Panc1 (cell line): ENCODE data around the gene KCNAB2. TPM values are rescaled to one million over a fixed set of nuclear protein-coding genes. Genes with fewer than 3 reads are reported as not detected.

Experiments used
- ATAC-seq: fragments of 200-7000 bp; cut with Tn5 transposase; 2 replicates; pipeline ENCODE4 v1.9.1; 2020; ENCODE audit warnings: mild to moderate bottlenecking, moderate library complexity
- BruUV-seq: library from RNA; stranded (reverse); fragments of 400-500 nt; replicated peaks from 2 replicates; lab custom pipeline; 2021; lab: Mats Ljungman, UMichigan
- CTCF ChIA-PET: fragments of 300-600 bp; sonication (Branson Sonifier 250); formaldehyde crosslinking; loops from one replicate; lab custom pipeline; 2022; ENCODE audit warnings: antibody characterized with exemption; lab: Charles Lee
- POLR2A ChIA-PET: fragments of 300-600 bp; sonication (Branson Sonifier 250); formaldehyde crosslinking; loops from one replicate; lab custom pipeline; 2022; ENCODE audit warnings: antibody characterized with exemption; lab: Charles Lee
- DNase-seq: peaks from one replicate; pipeline ENCODE4 v3.0.0-alpha.2; 2010; ENCODE audit warnings: low read depth, low spot score
- H3K27ac ChIP-seq: 2 replicates; pipeline ENCODE4 v1.5.1; 2011; ENCODE audit warnings: mild to moderate bottlenecking, low read length, inconsistent platforms
- H3K27me3 ChIP-seq: fragments of 200-500 bp; sonication (Bioruptor generic); 2 replicates; pipeline ENCODE4 v1.6.0; 2014; ENCODE audit warnings: low read length, inconsistent platforms; ENCODE audit not compliant: control insufficient read depth, insufficient read depth
- H3K36me3 ChIP-seq: fragments of 200-500 bp; sonication (Bioruptor generic); 2 replicates; pipeline ENCODE4 v1.5.1; 2014; ENCODE audit warnings: inconsistent platforms, mild to moderate bottlenecking, low read length, moderate library complexity; ENCODE audit not compliant: control insufficient read depth, insufficient read depth
- H3K4me1 ChIP-seq: 2 replicates; pipeline ENCODE4 v1.5.1; 2011; ENCODE audit warnings: inconsistent platforms, mild to moderate bottlenecking, low read length, moderate library complexity; ENCODE audit not compliant: control insufficient read depth, insufficient read depth
- H3K4me3 ChIP-seq, 2 experiments: 2 replicates each; pipeline ENCODE4 v1.5.1; 2011 to 2012; ENCODE audit warnings: low read depth in 2 of 2, low read length in 2 of 2, mild to moderate bottlenecking in 2 of 2, inconsistent platforms in 1 of 2, moderate library complexity in 1 of 2
- H3K9me3 ChIP-seq: fragments of 200-500 bp; sonication (Bioruptor generic); 2 replicates; pipeline ENCODE4 v1.5.1; 2014; ENCODE audit warnings: low read depth, mild to moderate bottlenecking, inconsistent platforms, low read length, moderate library complexity; ENCODE audit not compliant: control insufficient read depth, insufficient read depth
- CTCF ChIP-seq: fragments of 450-650 bp; IDR thresholded peaks from 2 replicates; pipeline ENCODE4 v1.5.1; 2017; ENCODE audit warnings: mild to moderate bottlenecking
- POLR2AphosphoS5 ChIP-seq: IDR thresholded peaks from 2 replicates; pipeline ENCODE4 v1.6.1; 2012; ENCODE audit warnings: mild to moderate bottlenecking, low read depth, low read length, moderate library complexity
- REST ChIP-seq, 2 experiments: IDR thresholded peaks; 2 replicates each; pipeline ENCODE4 v1.6.1; 2011 to 2012; ENCODE audit warnings: low read depth in 2 of 2, control low read depth in 1 of 2, low read length in 1 of 2, mild to moderate bottlenecking in 1 of 2, moderate library complexity in 1 of 2; ENCODE audit not compliant: insufficient read depth in 1 of 2
- SIN3A ChIP-seq: IDR thresholded peaks from 2 replicates; pipeline ENCODE4 v1.6.1; 2012; ENCODE audit warnings: low read depth, mild to moderate bottlenecking, low read length, moderate library complexity, borderline replicate concordance; ENCODE audit not compliant: insufficient read depth
- TCF7L2 ChIP-seq: IDR thresholded peaks from 2 replicates; pipeline ENCODE4 v1.6.1; 2011; ENCODE audit warnings: mild to moderate bottlenecking, low read depth, low read length, inconsistent platforms
- in situ Hi-C: cut with HindIII; loops from 2 replicates; pipeline ENCODE4 v1.10.0; 2016; ENCODE audit warnings: low sequenced_read_pairs, low pct_unique_long_range_greater_than_20kb
- intact Hi-C: fragments of 100-400 bp; cut with micrococcal nuclease; formaldehyde crosslinking; loops from one replicate; pipeline ENCODE4 v1.10.0; 2022; ENCODE audit not compliant: unreplicated experiment
- total RNA-seq: library from RNA; stranded (reverse); gene quantifications from one replicate; pipeline ENCODE4 v1.2.1, GENCODE V29; 2021; ENCODE audit not compliant: unreplicated experiment

KCNAB2 gene
- total RNA-seq, 1 experiment from 2014 or later, result 27.6 TPM

DNA sequence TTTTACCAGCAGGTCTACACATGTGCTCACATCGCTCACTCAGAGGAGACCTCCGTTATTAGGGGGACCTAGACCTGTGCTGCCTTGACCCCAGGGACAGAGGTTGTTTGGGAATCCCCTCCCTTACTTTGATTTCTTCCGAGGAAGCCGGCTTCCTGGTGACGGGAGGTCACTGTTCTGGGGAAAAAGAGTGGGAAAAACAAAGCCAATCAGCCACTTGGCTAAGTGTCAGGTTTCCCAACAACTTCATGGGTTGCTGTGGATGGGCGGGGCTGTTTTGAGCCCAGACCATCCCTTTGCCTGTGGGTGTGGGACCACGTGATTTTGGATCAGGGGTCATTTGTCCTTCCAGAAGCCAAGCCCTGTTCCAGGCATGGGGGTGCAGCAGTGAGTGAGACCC lies 7.1 kb upstream of the KCNAB2 start:
- Histone ChIP-seq H3K27me3 (no peaks in the 10 kb centered on the region), H3K36me3 (no peaks in the 10 kb centered on the region), H3K9me3 (no peaks in the 10 kb centered on the region), H3K4me3 (no peak overlapping the region), H3K27ac (no peak overlapping the region), H3K4me1 (peaks cover 17% of the 10 kb centered on the region)
- intact Hi-C loops, result no loop called here
- DNase-seq, result no peak
- in situ Hi-C loops, result no loop called here
- TF ChIP-seq CTCF, result no peak
- TF ChIP-seq SIN3A, result no peak
- no peak for TF ChIP-seq POLR2AphosphoS5
- no peak for TF ChIP-seq REST (IDR thresholded peaks at IDR 0.05; ENCODE audit: insufficient read depth in 1 of 2, low read depth in 2 of 2, low read length in 1 of 2)
- no peak for TF ChIP-seq TCF7L2
- ATAC-seq, result no peak
- POLR2A ChIA-PET, result no interaction called here
- CTCF ChIA-PET, result no interaction called here
- BruUV-seq, result no TSS peak

DNA sequence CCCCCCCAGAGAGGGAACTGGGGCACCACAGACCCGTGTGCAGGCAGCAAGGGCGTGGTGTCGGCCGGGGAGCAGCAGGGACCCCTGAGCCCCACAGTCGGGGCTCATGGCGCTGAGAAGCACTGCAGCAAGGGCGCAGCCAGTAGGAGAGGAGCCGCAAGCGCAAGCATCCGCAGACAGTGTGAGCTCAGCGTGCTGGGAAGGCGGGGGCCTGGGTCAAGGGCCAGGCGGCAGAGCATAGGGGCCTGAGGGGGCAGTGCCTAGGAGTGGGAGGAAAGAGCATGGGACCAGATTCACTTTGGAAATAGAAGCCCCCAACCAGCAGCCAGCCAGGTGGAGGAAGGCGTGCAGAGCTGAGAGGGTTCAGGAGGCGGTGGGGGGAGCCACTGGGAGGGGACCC lies 6.7 kb upstream of the KCNAB2 start:
- TF ChIP-seq TCF7L2 (no peak), REST (IDR thresholded peaks at IDR 0.05; ENCODE audit: insufficient read depth in 1 of 2, low read depth in 2 of 2, low read length in 1 of 2) (no peak), SIN3A (no peak), POLR2AphosphoS5 (no peak)
- DNase-seq (no peak), ATAC-seq (no peak)
- Histone ChIP-seq H3K36me3 (no peaks in the 10 kb centered on the region), H3K4me3 (no peak overlapping the region), H3K27me3 (no peaks in the 10 kb centered on the region), H3K9me3 (no peaks in the 10 kb centered on the region), H3K27ac (no peak overlapping the region), H3K4me1 (peaks cover 16% of the 10 kb centered on the region)
- POLR2A ChIA-PET, result no interaction called here
- in situ Hi-C loops, result no loop called here
- CTCF ChIA-PET, result interaction anchor here (1.2 kb wide), 1 partner anchor 23 kb away, joined by 4 read pairs; no protein-coding TSS in a partner anchor
- BruUV-seq, result no TSS peak
- intact Hi-C loops, result no loop called here
